Astrocyte of the spinal cord (primary cell): ENCODE measurements around the gene LONP1.
"Not testable (repeated sequence)": the region's sequence is repeated elsewhere in the genome, so short reads cannot be mapped to it uniquely, and the experiment has no call there.

Source experiments
- DNase-seq: peaks from one replicate; pipeline ENCODE4 v3.0.0; 2011; ENCODE audit warnings: low read depth, low spot score
- H3K4me3 ChIP-seq: 2 replicates; pipeline ENCODE4 v1.5.1; 2011; ENCODE audit warnings: low read depth, mild to moderate bottlenecking, low read length, moderate library complexity
- CTCF ChIP-seq: IDR thresholded peaks from 2 replicates; pipeline ENCODE4 v1.5.1; 2012; ENCODE audit warnings: low read depth, mild to moderate bottlenecking, low read length, inconsistent platforms
- in situ Hi-C: cut with HindIII; loops from 2 replicates; pipeline ENCODE4 v1.10.0; 2017; ENCODE audit warnings: low sequenced_read_pairs

The LONP1 gene

GRCh38 chr19:5692723-5693194 lies 27.2 kb downstream of the LONP1 start:
- DNase-seq, result no peak
- no peak overlapping the region for H3K4me3 ChIP-seq
- no peak for TF ChIP-seq CTCF
- in situ Hi-C loops, result no loop called here

- in situ Hi-C loops, result no loop called here
- no peak for TF ChIP-seq CTCF
- no peak for DNase-seq
- peak overlapping the region; percentile 99 for H3K4me3 ChIP-seq
These were observed 27.9 kb downstream of the LONP1 start for GRCh38 chr19:5691822-5692722.

- no peak for TF ChIP-seq CTCF
- in situ Hi-C loops, result no loop called here
- H3K4me3 ChIP-seq, result peak overlapping the region; percentile 99
- peak; percentile 41 for DNase-seq
These were observed 28.8 kb downstream of the LONP1 start for GRCh38 chr19:5690955-5691821.

- TF ChIP-seq CTCF, result peak; percentile 99
- DNase-seq, result peak; percentile 97
- peak within 1 kb of the TSS; percentile 99 for H3K4me3 ChIP-seq
- in situ Hi-C loops, result no loop called here
These were observed 29.6 kb downstream of the LONP1 start, which contains the start of gene RPL36 for GRCh38 chr19:5690125-5690954. Gene RPL36, plus strand, starts transcription at chr19:5690295. Its CDS starts 213 bp downstream, at chr19:5690508.

- H3K4me3 ChIP-seq, in situ Hi-C loops, DNase-seq: not testable (repeated sequence)
These were observed 31.6 kb downstream of the LONP1 start for GRCh38 chr19:5688262-5688881.

GRCh38 chr19:5687360-5688198 lies 32.4 kb downstream of the LONP1 start:
- DNase-seq, result no peak
- H3K4me3 ChIP-seq, result peak overlapping the region; percentile 41
- no peak for TF ChIP-seq CTCF
- in situ Hi-C loops, result no loop called here
